HG02571 (cell line): ENCODE measurements around the gene CHAD.
"Not testable (repeated sequence)": the region's sequence is repeated elsewhere in the genome, so short reads cannot be mapped to it uniquely, and the experiment has no call there.

Experiments used
- ATAC-seq: cut with Tn5 transposase; IDR thresholded peaks from one replicate; pipeline ENCODE4 v1.9.1; 2021; ENCODE audit warnings: mild to moderate bottlenecking, moderate library complexity; ENCODE audit not compliant: unreplicated experiment

CHAD gene

GRCh38 chr17:50432125-50432762 lies 36.4 kb downstream of the CHAD start:
- ATAC-seq: no peak

GRCh38 chr17:50430821-50431618 lies 37.7 kb downstream of the CHAD start:
- no peak for ATAC-seq

- ATAC-seq: no peak
These were observed 38.9 kb downstream of the CHAD start for GRCh38 chr17:50429793-50430192.

- no peak for ATAC-seq
These were observed 39.8 kb downstream of the CHAD start for GRCh38 chr17:50428831-50429424.

GRCh38 chr17:50428126-50428525 lies 40.6 kb downstream of the CHAD start:
- not testable (repeated sequence) for ATAC-seq

- ATAC-seq: no peak
These were observed 41.6 kb downstream of the CHAD start for GRCh38 chr17:50426814-50427787.

- no peak for ATAC-seq
These were observed 42.3 kb downstream of the CHAD start for GRCh38 chr17:50426472-50426782.

- peak; percentile 57 for ATAC-seq
These were observed 42.8 kb downstream of the CHAD start, which contains the start of gene ACSF2 for GRCh38 chr17:50425682-50426471. TSS of gene ACSF2 (plus strand) at chr17:50426218. CDS start at chr17:50426262, 44 bp downstream.

- peak; percentile 15 for ATAC-seq
These were observed 43.5 kb downstream of the CHAD start for GRCh38 chr17:50424996-50425681.

- ATAC-seq: no peak
These were observed 44.3 kb downstream of the CHAD start for GRCh38 chr17:50424246-50424995.

- ATAC-seq: no peak
These were observed 45.0 kb downstream of the CHAD start for GRCh38 chr17:50423553-50424159.

GRCh38 chr17:50422738-50423137 lies 45.9 kb downstream of the CHAD start:
- ATAC-seq: no peak

GRCh38 chr17:50421308-50422051 lies 47.2 kb downstream of the CHAD start:
- no peak for ATAC-seq

- ATAC-seq: no peak
These were observed 48.1 kb downstream of the CHAD start for GRCh38 chr17:50420419-50421112.

- not testable (repeated sequence) for ATAC-seq
These were observed 49.1 kb downstream of the CHAD start for GRCh38 chr17:50419577-50419976.

GRCh38 chr17:50414808-50415207 lies 53.9 kb downstream of the CHAD start:
- no peak for ATAC-seq
